KG1 (cell line): ENCODE measurements around the gene HID1.

Source experiments
- DNase-seq: peaks from one replicate; lab custom pipeline; 2025; lab: John Stamatoyannopoulos, UW

Gene HID1

DNA sequence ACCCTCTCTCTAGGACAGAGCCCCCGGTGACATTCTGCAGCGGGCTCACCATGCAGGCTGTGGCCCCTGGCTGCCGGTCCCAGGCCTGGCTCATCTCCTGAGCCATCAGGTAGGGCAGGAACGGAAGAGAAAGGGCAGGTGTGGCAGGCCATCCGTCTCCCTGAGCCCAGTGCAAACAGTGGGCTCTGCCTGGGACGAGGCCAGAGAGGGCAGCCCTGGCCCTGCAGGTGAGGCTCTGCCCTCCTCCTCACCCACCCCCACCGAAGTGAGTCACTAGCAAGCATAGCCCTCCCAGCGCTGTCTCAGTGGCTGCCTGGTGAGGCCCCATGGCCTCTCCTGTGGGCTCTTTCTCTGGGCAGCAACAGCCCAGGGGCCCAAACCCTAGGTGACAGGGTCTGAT is 22.4 kb downstream of the HID1 start:
- no peak for DNase-seq

DNA sequence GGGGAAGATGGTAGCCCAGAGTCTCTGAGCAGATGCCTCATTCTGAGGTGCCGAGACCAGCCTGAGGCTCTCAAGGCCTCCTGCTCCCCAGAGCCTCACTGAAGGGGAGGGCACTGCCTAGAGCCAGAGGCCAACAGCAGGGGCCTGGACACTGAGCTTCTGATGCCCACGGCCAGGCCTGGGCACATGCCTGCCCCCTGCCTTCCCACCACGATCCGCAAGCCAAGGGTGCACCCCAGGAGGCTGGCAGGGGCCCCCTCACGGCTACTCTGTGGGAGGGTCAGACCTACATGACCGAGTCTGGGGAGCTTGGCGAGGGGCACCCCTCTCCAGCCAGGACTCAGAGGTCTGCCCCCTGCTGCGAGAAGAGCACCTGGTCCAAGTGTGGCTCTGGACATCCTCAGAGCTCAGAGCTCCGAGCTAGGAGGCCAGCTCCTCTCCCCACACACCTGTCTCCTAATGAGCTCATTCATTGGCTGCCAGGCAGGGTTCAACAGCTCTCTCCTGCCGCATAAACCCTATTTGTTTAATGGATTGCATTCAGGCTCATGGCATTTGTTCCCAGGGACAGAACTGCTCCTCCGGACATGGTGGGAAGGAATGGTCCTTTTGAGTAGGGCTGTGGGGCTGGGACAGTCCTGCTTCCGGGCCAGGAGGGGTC is 23.0 kb downstream of the HID1 start:
- DNase-seq, result no peak

DNA sequence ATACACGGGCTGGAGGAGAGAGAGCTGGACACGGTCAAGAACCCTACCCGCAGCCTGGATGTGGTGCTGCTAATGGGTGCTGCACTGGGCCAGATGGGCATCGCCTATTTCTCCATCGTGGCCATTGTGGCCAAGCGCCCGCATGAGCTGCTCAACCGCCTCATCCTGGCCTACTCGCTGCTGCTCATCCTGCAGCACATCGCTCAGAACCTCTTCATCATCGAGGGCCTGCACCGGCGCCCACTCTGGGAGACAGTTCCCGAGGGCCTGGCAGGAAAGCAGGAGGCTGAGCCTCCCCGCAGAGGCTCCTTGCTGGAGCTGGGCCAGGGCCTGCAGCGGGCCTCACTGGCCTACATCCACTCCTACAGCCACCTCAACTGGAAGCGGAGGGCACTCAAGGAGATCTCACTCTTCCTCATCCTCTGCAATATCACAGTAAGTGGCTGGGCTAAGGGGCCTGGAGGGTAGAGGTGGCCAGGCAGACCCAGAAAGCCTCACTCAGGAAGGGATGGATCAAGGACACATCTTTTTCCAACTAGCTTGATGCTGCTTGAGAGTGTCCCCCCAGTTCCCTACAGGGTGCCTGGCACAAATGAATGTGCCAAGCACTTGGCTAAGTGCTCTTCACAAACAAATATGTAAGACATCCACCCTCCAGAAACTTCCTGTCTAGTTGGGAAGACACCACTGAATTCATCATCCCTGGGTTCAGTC is 25.4 kb downstream of the HID1 start:
- DNase-seq, result no peak

DNA sequence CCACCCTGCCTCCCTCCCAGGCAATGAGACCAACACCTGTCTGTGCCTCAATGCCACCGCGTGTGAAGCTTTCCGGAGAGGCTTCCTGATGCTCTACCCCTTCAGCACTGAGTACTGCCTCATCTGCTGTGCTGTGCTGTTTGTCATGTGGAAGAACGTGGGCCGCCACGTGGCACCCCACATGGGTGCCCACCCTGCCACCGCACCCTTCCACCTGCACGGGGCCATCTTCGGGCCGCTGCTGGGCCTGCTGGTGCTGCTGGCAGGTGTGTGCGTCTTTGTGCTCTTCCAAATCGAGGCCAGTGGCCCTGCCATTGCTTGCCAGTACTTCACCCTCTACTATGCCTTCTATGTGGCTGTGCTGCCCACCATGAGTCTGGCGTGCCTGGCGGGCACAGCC is 25.9 kb downstream of the HID1 start:
- no peak for DNase-seq

DNA sequence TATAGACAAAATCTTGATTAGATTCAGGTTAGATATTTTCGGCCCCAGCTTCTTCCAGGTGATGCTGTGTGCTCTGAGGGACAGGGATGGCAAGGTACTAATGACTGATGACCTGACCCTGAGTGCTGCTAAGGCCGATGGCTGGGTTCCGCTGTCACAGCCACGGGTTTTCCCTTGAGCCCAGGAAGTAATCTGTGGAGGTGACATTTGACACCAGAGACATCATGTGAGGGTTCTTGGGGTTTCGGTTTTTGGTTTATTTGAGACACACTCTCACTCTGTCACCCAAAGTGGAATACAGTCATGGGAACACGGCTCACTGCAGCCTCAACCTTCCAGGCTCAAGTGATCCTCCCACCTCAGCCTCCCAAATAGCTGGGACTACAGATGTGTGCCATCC is 27.0 kb downstream of the HID1 start:
- no peak for DNase-seq

DNA sequence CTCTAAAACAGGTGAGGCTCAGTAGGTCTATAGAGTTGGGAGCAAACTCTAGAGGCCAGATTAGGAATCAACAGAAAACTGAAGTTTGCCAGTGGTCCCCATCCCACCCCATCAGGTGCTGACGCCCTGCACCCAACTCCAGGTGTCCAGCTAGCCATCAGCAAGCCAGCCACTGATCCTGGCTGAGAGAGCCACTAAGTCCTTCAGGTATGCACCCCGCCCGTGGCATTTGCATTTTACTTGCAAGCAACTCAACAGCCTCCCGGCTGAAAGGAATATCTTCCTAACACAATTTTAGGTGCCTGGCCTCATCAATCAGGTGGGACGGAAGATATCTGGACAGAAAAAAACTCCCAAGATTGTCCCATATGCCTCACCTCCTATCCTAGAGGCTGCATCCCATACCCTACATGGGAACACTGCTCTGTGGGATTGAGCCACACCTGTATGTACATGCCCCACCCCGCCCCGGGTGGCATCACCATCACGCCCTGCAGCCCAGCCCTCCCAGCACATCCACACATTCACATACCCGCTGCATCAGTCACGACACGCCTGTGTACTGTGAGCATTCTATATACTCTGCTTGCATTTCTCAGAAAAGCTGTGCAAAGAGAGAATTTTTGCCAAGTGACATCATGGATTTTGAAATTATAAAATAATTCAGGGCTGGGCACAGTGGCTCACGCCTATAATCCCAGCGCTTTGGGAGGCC is 28.6 kb downstream of the HID1 start:
- no peak for DNase-seq

DNA sequence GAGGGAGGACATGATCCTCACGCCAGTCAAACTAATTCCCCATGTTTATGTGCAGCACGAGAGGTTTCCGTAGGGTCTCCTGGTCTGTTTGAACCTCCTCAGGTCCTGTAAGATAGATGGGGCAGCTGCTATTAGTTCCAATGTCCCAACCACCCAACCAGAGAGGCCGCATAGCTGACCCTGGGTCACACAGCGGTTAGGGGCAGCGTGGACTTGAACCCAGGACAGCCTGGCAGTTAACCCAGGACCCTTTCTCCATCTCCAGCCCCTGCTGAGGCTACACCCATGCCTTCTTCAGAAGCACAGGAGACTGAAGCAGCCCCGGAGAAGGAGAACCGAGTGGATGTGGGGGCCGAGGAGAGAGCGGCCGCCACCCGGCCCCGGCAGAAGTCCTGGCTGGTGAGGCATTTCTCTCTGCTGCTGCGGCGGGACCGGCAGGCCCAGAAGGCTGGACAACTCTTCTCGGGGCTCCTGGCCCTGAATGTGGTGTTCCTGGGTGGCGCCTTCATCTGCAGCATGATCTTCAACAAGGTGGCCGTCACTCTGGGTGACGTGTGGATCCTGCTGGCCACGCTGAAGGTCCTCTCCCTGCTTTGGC is 31.3 kb downstream of the HID1 start:
- no peak for DNase-seq

DNA sequence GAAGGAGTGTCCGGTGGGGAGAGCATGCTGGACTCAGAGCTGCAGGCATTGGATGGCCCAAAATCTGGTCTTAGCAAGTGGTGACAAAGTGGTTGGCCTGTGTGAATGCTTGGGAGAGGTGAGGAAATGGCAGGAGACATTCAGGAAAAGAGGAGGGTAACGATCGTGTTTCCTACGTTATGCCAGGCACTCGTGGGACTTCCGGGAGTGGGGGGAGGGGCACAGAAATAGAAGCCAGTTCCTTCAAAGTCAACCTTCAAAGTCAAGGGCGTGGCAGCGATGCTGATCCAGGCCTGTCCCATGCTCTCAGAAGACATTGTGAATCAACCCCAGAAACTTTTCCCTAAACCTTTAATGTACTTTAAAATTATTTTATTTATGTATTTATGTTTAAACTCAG is 33.0 kb downstream of the HID1 start:
- no peak for DNase-seq

DNA sequence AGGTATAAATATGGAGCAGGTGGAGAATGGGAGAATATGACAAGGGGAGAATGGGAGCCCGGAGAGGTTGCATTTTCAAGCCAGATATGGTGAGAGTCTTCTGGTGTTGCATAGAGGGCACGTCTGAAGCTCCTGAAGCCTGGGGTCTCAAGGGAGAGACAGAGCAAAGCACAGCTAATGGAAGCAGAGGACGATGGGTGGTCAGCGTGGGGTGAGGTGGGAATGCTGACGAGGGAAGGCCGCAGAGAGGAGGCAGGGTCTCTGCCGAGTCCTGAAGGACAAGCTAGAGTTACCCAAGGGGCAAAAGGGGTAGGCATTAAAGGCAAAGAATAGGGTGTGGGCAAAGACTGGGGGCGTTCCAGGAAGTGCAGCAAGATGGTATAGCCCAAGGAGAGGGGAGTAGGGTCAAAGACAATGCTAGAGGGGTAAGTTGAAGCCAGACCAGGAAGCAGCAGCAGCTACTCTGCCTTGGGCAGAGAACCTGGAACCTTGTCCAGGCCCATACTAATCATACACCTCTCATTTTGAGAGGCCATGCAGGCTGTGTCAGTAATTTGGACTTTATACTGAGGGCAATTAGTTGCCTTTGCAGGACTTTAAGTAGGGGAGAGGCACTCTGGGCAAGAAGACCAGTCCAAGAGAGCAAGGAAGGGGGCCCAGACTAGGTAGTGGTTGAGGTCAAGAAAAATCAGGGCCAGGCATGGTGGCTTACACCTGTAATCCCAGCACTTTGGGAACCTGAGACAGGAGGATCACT is 34.2 kb downstream of the HID1 start:
- DNase-seq, result no peak

DNA sequence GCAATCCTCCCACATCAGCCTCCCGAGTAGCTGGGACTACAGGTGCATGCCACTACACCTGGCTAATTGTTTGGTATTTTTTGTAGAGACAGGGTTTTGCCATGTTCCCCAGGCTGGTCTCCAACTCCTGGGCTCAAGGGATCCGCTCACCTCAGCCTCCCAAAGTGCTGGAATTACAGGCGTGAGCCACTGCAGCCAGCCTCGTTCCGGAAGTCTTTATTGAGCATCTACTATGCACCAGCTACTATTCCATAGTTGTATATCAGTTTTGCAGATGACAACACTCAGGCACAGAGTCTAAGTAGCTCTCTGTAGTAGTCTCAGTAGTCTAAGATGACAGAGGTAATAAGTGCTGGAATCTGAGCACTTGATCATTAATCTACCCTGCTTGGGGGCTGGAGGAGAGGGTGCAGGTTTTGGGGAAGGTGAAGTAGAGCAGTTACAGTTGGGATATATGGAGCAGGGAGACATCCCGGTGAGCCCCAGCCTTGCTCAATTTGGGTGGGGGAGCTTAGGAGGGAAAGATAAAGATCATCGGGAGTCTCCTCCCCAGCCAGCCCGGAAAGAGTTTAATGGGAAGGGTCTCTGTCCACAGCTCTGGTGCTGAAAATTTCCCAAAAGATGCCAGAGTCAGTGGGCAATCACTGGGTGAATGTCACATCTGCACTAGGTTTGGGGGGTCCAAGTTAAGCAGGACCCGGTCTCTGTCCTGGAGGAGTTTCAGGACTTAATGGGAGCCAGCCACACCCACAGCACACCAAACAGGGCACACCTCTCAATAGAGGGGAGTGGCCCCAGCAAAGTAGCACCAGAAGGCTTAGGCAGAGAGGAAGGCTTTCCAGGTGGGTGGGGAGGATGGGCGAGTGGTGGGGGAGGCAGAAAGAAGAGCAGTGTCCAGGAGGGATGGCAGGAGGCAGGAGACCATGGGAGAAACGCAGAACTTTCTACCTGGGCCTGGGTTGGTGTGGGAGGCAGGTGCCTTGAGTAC is 35.2 kb downstream of the HID1 start:
- DNase-seq, result no peak

DNA sequence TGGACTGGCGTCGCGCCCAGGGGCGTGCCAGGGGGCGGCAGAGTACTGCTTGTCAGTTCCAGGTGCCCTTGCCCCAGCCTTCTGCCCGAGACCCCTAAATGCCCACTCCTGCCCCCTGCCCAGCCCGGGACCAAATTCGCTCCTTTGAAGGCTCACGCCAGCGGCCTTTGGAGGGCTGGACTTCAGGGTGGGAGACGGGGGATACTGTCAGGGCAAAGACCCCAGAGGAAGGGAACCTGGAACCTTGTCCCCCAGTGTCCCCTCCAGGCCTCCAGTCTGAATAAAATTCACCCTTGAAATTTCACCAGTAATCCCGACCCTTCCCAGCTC is 36.1 kb downstream of the HID1 start:
- no peak for DNase-seq

DNA sequence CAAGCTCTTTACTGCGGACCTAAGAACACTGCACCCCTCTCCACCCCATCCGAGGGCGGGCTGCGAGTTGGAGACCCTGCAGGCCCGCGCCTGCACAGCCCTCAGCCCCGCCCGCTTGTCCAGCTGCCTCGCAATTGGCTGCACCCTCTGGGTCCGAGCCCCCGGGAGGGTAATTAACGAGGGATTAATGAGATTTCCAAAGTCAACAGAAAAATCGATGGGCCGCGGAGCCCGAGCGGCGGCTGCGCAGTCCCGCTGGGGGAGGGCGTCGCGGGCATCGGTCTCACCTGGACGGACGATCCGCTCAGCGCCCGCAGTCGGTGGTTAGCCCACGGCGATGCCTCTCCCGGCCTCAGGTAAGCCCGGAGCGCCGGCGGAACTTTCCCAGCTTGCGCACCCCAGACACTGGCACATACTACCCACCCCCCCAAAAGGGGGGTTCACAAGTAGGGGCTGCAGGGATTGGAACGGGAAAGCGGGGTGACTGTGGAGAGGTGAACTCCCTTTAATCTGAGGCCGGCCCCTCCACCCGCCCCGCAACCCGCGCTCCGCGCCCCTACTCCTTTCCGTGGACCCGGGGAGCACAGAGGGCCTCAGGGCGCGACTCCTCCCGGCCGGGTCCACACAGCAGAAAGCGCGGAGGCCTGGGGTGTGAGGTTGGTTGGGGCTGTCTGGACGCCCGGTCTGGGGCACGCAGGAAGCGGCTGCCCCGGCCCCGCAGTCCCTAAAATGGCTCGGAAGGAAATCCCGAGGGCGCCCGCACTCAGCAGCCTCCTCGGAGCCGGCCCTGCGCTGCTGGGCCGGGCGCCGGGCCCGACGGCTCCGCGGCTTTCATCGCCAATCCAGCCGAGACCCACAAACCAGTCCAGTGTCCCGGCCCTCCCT is 36.7 kb downstream of the HID1 start, which contains the start of gene OTOP3:
Gene OTOP3, plus strand, starts transcription at position 314 of the 885 bp plus-strand sequence. Its CDS starts 24 bp downstream, at position 338.
- DNase-seq, result no peak

DNA sequence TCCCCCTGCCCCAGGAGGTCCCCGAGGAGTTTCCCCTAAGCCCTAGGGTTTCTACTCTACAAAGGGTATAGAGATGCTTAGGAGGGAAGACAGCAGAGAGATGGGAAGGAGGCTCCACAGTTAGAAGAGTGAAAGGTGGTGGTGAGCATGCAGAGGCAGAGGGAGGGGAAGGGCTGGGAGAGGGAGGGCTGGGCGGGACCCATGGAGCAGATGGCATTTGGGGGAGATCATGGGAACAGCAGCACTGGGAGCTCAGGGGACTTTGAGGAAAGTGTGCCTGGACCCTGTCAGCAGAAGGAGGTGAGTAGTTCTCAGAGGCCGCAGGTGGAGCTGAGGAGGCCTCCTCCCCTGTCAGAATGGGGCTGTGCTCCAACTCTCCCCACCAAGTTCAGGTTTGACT is 37.5 kb downstream of the HID1 start:
- no peak for DNase-seq

DNA sequence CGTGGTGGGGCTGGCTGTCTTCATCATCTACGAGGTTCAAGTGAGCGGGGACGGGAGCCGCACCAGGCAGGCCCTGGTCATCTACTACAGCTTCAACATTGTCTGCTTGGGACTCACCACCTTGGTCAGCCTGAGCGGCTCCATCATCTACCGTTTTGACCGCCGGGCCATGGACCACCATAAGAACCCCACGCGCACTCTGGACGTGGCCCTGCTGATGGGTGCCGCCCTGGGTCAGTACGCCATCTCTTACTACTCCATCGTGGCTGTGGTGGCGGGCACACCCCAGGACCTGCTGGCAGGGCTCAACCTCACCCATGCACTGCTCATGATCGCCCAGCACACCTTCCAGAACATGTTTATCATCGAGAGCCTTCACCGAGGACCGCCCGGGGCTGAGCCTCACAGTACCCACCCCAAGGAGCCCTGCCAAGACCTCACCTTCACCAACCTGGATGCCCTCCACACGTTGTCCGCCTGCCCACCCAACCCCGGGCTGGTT is 42.0 kb downstream of the HID1 start:
- DNase-seq, result no peak

DNA sequence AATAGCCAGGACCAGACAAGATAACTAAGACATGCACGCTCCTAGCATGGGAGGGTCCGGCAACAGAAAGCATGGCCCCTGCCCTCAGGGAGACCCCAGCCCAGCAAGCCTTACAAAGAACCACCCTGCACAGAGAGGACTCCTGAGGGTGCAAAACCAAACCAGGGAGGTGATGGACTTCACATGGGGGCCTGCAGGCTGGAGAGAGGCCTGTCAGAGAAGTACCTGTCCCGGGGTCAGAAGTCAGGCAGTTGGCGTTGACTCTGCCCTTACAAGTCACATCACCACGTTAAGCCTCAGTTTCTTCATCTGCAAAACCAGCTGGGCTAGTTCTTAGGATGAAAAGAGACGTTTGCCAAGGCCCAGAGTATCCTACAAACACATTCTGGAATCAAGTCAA is 43.8 kb downstream of the HID1 start:
- DNase-seq, result no peak

DNA sequence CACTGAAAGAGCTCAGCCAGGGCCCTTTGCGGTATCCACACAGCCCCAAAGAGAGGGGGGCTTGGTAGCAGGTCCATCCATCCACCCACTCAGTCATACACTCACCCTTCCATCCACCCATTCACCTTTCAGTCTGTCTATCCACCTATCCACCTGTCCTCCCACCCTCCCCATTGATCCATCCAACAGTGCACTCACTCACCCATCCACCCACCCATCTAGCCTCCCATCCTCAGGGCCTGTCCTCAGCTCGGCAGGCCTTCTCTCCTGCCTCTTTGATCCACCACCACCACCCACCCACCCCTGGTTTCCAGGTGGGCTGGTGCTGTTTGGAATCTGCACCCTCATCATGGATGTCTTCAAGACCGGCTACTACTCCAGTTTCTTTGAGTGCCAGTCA is 47.3 kb downstream of the HID1 start:
- no peak for DNase-seq

DNA sequence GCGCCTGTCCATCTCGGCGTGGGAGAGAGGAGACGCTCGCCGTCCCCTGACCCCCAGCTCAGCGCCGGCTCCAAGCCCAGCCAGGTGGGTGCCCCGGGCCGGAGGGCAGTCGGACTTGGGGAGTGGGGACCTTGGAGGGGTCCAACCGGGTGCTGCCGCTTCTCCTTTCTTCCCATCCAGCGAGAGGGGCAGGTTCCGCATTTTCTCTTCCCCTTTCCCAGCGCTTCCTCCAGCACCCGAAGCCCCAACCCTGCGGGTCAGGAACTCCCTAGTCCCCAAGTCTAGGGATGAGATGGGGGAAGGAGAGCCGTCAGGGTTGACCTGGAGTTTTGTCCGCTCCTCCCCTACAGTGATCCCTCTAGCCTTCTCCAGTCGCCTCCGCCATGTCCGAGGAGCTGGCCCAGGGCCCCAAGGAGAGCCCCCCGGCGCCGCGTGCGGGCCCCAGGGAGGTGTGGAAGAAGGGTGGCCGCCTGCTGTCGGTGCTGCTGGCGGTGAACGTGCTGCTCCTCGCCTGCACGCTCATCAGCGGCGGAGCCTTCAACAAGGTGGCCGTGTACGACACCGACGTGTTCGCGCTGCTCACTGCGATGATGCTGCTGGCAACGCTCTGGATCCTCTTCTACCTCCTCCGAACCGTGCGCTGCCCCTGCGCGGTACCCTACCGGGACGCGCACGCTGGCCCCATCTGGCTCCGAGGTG is 48.2 kb downstream of the HID1 start, which contains the start of gene OTOP2:
Gene OTOP2, plus strand, starts transcription at position 24 of the 699 bp plus-strand sequence. Its CDS starts 360 bp downstream, at position 384.
- DNase-seq, result no peak

DNA sequence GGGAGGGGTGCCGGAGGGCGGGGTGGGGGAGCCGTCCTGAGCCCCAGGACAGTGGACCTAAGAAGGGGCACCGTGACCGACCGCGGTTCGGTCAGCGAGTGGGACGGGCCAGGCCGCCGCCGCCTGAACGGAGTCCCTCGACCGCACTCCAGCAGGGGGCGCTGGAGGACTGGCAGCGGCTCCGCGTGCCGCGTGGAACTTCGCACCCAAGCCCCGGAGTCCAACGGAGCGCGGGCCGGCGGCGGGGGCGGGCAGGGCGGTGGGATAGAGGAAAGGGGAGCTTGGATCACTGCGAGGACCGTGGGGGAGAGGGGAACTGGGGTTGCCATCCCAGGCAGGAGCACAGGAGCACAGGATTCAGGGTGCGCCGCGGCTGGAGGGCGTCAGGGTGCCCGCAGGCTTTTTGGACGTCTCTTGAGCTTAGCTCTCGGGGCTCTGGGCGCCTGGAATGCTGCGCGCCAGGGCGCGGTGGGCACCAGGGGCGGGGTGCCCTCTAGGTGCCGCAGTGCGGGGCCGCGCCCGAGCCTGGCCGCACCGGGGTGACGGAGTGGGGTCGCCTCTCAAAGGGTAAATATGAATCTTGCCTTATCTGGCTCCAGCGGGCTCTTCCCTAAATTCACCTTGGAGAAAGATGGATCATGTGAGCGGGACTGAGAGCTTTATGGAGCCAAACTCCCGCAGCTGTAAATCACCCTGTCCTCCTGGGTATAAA is 48.9 kb downstream of the HID1 start:
- DNase-seq, result peak; percentile 15
